GM10266 (cell line): ENCODE data around the gene SPRY1.

Experiments
- DNase-seq: peaks from one replicate; pipeline ENCODE4 v3.0.0; 2012; ENCODE audit errors: extremely low spot score
- CTCF ChIP-seq: IDR thresholded peaks from 2 replicates; pipeline ENCODE4 v1.5.1; 2012; ENCODE audit warnings: mild to moderate bottlenecking, low read depth; ENCODE audit not compliant: control insufficient read depth, insufficient read depth; ENCODE audit errors: missing control alignments

Gene SPRY1

GRCh38 chr4:123361195-123361861, 35.3 kb upstream of the SPRY1 start:
- DNase-seq = no peak
- TF ChIP-seq CTCF = no peak

GRCh38 chr4:123362103-123362502, 34.5 kb upstream of the SPRY1 start:
- no peak for TF ChIP-seq CTCF
- no peak for DNase-seq

- no peak for DNase-seq
- TF ChIP-seq CTCF = no peak
These were observed 32.9 kb upstream of the SPRY1 start for GRCh38 chr4:123363729-123364128.

- no peak for TF ChIP-seq CTCF
- DNase-seq = no peak
These were observed 31.7 kb upstream of the SPRY1 start for GRCh38 chr4:123364906-123365305.

- no peak for TF ChIP-seq CTCF
- DNase-seq = no peak
These were observed 31.2 kb upstream of the SPRY1 start for GRCh38 chr4:123365412-123365811.

- no peak for TF ChIP-seq CTCF
These were observed 30.3 kb upstream of the SPRY1 start for GRCh38 chr4:123366144-123366748.

GRCh38 chr4:123378794-123379193, 17.8 kb upstream of the SPRY1 start:
- no peak for TF ChIP-seq CTCF
- DNase-seq = no peak

More at GRCh38 chr4:123366144-123366748, 30.3 kb upstream of the SPRY1 start:
- no peak for DNase-seq
